VCaP (cell line): Measurements from ENCODE around the gene GSC.
A peak's percentile ranks its signal among the peaks of the same experiment; 100 is the strongest.

Experiments used
- H3K27ac ChIP-seq: fragments of 450-650 bp; 2 replicates; pipeline ENCODE4 v1.5.1; 2017
- TF ChIP-seq, protein P1 (sequence below): fragments of 450-650 bp; conservative IDR thresholded peaks from 2 replicates; pipeline ENCODE4 v1.5.1; 2017; ENCODE audit warnings: mild to moderate bottlenecking, moderate library complexity

The GSC gene

DNA sequence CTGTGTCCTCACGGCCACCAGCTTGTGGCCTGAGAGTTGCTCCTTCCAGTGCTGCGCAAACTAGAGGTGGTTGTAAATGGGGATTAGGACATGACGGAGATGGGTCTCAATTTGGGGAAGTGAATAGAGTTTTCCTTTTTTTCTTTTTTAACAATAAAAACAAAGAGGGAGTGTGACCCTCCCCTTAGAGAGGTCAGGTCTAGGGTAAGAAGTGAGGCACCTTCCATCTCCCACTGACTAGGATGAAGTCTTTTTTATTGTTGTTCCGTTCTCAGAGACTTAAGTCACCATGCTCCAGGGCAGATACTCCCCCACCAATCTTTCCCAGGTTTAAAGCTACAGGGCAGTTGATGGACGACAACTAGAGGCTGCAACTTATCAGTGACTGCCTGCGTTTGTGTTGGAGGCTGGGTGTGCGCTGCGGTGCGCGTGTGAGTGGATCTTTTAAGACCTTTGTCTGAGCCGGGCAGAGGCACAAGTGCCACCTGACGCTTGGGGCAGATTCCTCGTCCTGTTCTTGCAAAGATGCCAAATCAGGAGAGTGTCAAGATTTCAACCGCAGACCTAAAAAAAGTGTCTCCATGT, 2.1 kb upstream of the GSC start:
- H3K27ac ChIP-seq, result no peak overlapping the region
- TF ChIP-seq, protein P1, sequence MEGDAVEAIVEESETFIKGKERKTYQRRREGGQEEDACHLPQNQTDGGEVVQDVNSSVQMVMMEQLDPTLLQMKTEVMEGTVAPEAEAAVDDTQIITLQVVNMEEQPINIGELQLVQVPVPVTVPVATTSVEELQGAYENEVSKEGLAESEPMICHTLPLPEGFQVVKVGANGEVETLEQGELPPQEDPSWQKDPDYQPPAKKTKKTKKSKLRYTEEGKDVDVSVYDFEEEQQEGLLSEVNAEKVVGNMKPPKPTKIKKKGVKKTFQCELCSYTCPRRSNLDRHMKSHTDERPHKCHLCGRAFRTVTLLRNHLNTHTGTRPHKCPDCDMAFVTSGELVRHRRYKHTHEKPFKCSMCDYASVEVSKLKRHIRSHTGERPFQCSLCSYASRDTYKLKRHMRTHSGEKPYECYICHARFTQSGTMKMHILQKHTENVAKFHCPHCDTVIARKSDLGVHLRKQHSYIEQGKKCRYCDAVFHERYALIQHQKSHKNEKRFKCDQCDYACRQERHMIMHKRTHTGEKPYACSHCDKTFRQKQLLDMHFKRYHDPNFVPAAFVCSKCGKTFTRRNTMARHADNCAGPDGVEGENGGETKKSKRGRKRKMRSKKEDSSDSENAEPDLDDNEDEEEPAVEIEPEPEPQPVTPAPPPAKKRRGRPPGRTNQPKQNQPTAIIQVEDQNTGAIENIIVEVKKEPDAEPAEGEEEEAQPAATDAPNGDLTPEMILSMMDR, result no peak

DNA sequence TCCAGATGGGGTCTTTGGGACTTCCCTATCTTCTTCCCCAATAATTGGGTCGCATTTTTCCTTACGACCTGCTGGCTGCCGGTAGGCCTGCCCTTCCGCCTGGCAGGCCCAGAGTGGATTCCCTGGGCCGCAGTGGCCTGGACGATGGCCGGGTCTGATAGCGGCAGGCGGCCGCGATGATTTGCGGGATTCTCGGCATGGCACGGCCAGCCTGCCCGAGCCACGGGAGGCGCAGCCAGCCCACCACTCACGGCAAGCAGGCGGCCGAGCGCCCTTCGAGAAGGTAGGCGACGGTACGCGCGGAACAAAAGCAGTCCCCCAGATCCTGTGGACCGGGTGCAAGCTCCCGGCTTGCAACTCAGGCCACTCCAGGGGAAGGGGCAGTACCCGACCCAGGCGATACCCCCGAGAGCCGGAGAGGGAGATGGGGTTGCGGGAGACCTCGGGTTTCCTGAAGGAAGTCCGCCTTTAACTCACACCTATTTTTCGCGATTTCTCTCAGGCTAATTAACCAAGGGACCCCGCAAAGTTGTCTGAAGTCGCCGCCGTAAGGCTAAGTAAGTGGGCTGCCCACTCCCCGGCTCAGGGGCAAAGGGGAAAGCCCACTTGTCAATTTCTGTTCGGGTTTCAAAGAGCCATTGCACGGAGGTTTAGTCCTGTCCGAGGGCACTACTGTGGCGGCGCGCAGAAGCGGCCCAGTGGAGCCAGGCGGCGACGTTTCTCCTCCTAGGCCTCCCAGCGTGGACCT, 1.4 kb upstream of the GSC start:
- TF ChIP-seq, protein P1, result no peak
- no peak overlapping the region for H3K27ac ChIP-seq

DNA sequence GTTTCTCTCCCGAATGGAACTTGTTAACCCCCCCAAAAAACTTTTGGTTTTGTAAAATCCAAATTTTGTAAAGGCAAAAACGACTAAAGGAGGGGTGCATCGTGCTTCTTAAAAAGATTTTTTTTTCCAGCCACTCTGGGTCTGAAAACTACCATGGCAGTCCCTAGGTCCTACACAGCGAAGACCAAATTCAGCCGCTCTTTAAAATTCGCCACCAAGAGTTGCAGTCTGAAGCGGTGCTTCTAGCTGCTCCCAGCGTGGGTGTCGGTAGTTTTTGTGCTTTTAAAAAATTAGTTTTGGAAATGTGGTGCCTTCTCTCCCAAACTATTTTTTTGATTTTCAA, 873 bp upstream of the GSC start:
- H3K27ac ChIP-seq, result peak overlapping the region; percentile 74
- TF ChIP-seq, protein P1, result no peak

DNA sequence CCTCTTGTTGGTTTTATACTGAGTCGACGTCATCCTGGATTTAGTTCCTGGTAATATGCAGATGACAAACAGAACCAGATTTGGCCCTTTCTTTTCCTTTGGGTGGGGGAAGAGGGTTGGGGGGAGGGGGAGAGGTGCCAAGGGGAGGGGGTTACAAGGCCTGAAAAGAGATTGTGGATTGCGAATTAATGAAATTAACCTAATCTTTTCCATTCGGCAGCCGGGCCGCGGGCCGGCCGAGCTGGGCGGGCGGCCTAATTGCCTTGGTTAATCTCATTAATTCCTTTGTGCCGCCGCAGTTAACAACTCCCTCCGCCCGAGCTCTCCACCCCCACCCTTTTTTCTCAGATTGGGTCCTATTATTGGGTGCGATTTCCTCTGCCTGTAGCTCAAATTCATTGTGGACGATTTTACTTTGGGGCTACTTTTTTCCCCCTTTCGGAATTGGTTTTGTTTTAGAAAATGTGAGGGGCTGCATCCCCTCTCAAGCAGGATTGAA, 387 bp upstream of the GSC start:
- H3K27ac ChIP-seq, result peak overlapping the region; percentile 74
- TF ChIP-seq, protein P1, result no peak

DNA sequence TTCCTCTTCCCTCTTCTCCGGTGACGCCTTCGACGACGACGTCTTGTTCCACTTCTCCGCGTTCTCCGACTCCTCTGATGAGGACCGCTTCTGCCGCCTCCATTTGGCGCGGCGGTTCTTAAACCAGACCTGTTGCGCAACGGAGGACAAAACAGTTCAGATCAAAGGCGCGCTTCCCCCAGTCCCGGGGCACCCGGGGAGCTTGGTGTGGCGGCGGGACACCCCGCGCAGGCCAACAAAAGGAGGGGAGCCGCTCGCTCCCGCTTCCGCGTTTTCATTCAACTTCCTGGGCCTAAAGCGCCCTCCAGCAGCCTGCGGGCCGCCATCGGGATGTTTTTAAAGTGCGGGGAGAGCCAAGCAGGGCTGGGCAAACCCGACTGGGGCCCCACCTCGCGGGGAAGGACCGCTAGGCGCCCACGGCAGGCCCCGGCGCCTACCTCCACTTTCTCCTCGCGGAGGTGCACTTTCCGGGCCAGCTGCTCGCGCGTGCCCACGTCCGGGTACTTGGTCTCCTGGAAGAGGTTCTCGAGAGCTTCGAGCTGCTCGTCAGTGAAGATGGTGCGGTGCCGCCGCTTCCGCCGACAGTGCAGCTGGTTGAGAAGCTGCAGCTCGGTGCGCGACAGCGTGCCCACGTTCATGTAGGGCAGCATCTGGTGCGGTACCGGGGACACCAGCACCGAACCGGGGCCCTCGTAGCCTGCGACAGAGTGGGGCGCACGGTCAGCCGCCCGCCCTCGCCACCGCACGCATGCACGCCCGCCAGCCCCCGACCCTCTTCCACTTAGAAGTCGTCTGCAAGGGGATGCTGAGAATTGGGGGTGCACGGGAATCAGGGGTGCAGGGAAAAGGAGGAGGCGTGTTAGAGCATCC, 1.2 kb downstream of the GSC start:
- no peak overlapping the region; the same call in 1 of the 2 replicates for H3K27ac ChIP-seq
- TF ChIP-seq, protein P1, result no peak

DNA sequence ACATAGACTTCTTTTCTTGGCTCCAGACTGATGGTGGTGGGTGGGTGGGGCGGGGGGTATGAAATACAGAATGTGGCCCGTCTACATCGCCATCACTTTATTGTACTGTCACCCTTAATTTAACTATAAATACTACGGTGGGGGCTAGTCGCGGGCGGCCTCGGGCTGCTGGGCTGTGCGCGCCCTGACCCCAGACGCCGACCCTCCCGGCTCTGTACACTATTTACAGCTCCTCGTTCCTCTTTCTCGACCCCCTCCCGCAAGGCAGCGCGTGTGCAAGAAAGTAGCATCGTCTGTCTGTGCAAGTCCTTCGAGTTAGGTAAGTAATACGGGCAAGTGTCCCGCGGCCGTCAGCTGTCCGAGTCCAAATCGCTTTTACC, 1.8 kb downstream of the GSC start:
- TF ChIP-seq, protein P1, result no peak
- H3K27ac ChIP-seq, result no peak overlapping the region

DNA sequence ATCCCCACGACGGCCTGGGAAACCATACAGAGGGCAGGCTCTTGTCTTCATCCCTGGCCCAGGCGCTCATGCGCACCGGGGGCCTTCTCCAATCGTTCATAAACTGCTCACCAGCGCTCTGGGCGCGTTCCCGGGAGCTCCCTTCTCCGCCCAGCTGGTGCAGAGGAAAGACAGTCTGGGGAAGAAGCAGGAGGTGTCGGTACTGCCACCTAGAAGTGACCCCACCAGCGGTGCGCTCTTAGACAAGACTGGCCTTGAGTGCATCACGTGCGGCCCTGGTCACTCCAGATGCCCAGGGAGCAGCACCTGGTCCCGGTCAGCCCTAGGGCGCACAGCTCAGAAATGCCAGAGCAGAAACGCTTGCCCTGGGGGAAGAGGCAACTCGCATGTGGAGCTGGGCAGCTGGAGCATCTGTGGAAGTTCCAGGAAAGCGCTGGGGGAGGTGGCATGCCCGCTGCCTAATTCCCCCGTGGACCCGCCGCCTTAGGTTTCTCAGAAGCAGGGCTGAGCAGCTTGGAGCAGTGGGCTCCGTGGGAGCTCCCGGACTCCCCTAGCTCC, 2.5 kb downstream of the GSC start:
- no peak overlapping the region for H3K27ac ChIP-seq
- TF ChIP-seq, protein P1, result no peak
